KMS-11 (cell line): ENCODE results near the gene PTPRN2.

ENCODE experiments used
- H2AFZ ChIP-seq: fragments of 200-600 bp; sonication (generic); 2 replicates; pipeline ENCODE4 v1.6.1; 2016; ENCODE audit warnings: antibody characterized with exemption, mixed run types, low read depth
- H3K27ac ChIP-seq: fragments of 200-600 bp; sonication (generic); 2 replicates; pipeline ENCODE4 v1.6.1; 2016; ENCODE audit warnings: mild to moderate bottlenecking, mixed run types
- H3K27me3 ChIP-seq: fragments of 200-600 bp; sonication (generic); 2 replicates; pipeline ENCODE4 v1.6.1; 2017; ENCODE audit warnings: mild to moderate bottlenecking, low read depth, mixed run types, moderate library complexity; ENCODE audit not compliant: insufficient read depth
- H3K36me3 ChIP-seq: fragments of 200-600 bp; sonication (generic); 2 replicates; pipeline ENCODE4 v1.6.1; 2017; ENCODE audit warnings: mild to moderate bottlenecking, mixed run types; ENCODE audit not compliant: insufficient read depth
- H3K4me1 ChIP-seq: fragments of 200-600 bp; sonication (generic); 2 replicates; pipeline ENCODE4 v1.6.1; 2016; ENCODE audit warnings: mild to moderate bottlenecking, low read depth, mixed run types; ENCODE audit not compliant: poor library complexity, severe bottlenecking
- H3K4me2 ChIP-seq: fragments of 200-600 bp; sonication (generic); 2 replicates; pipeline ENCODE4 v1.7.0; 2016; ENCODE audit warnings: mild to moderate bottlenecking, mixed run types
- H3K4me3 ChIP-seq: fragments of 200-600 bp; sonication (generic); IDR thresholded peaks from 2 replicates; pipeline ENCODE4 v1.6.1; 2017; ENCODE audit warnings: low read depth, low read length, mixed read lengths; ENCODE audit not compliant: insufficient read depth
- H3K79me2 ChIP-seq: fragments of 200-600 bp; sonication (generic); 2 replicates; pipeline ENCODE4 v1.6.1; 2016; ENCODE audit warnings: low read depth, mixed run types; ENCODE audit not compliant: insufficient read depth
- H3K9ac ChIP-seq: fragments of 200-600 bp; sonication (generic); 2 replicates; pipeline ENCODE4 v1.6.1; 2016; ENCODE audit warnings: mild to moderate bottlenecking, mixed run types
- H4K20me1 ChIP-seq: fragments of 200-600 bp; sonication (generic); 2 replicates; pipeline ENCODE4 v1.6.1; 2016; ENCODE audit warnings: mild to moderate bottlenecking, mixed run types; ENCODE audit not compliant: insufficient read depth
- TF ChIP-seq, protein P1 (sequence below): fragments of 200-600 bp; sonication (generic); conservative IDR thresholded peaks from 2 replicates; pipeline ENCODE4 v1.6.1; 2017; ENCODE audit warnings: low read depth, mild to moderate bottlenecking, antibody characterized with exemption, low read length, moderate library complexity, mixed read lengths

PTPRN2 gene

GRCh38 chr7:157497744-157498651 is 1089.6 kb downstream of the PTPRN2 start:
- no peak overlapping the region for H3K4me2 ChIP-seq
- no peaks in the 10 kb centered on the region for H3K36me3 ChIP-seq
- H3K4me1 ChIP-seq: no peaks in the 10 kb centered on the region
- no peak overlapping the region for H3K9ac ChIP-seq
- H3K79me2 ChIP-seq: no peaks in the 10 kb centered on the region
- no peak overlapping the region for H3K27ac ChIP-seq
- H4K20me1 ChIP-seq: no peaks in the 10 kb centered on the region
- H2AFZ ChIP-seq: no peak overlapping the region
- peaks cover 20% of the 10 kb centered on the region; the same call in 1 of the 2 replicates for H3K27me3 ChIP-seq
- H3K4me3 ChIP-seq: no peak overlapping the region
- TF ChIP-seq, protein P1, sequence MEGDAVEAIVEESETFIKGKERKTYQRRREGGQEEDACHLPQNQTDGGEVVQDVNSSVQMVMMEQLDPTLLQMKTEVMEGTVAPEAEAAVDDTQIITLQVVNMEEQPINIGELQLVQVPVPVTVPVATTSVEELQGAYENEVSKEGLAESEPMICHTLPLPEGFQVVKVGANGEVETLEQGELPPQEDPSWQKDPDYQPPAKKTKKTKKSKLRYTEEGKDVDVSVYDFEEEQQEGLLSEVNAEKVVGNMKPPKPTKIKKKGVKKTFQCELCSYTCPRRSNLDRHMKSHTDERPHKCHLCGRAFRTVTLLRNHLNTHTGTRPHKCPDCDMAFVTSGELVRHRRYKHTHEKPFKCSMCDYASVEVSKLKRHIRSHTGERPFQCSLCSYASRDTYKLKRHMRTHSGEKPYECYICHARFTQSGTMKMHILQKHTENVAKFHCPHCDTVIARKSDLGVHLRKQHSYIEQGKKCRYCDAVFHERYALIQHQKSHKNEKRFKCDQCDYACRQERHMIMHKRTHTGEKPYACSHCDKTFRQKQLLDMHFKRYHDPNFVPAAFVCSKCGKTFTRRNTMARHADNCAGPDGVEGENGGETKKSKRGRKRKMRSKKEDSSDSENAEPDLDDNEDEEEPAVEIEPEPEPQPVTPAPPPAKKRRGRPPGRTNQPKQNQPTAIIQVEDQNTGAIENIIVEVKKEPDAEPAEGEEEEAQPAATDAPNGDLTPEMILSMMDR: no peak

GRCh38 chr7:157497367-157497743 is 1090.3 kb downstream of the PTPRN2 start:
- Histone ChIP-seq H4K20me1 (no peaks in the 10 kb centered on the region), H3K9ac (no peak overlapping the region), H2AFZ (no peak overlapping the region), H3K36me3 (no peaks in the 10 kb centered on the region), H3K79me2 (no peaks in the 10 kb centered on the region), H3K4me3 (no peak overlapping the region), H3K4me1 (no peaks in the 10 kb centered on the region), H3K27me3 (peaks cover 20% of the 10 kb centered on the region; the same call in 1 of the 2 replicates), H3K27ac (no peak overlapping the region), H3K4me2 (no peak overlapping the region)
- TF ChIP-seq, protein P1: no peak

- Histone ChIP-seq H3K4me2 (no peak overlapping the region), H3K27me3 (peaks cover 20% of the 10 kb centered on the region; the same call in 1 of the 2 replicates), H2AFZ (no peak overlapping the region), H4K20me1 (no peaks in the 10 kb centered on the region), H3K79me2 (no peaks in the 10 kb centered on the region), H3K27ac (no peak overlapping the region), H3K4me1 (no peaks in the 10 kb centered on the region), H3K9ac (no peak overlapping the region), H3K36me3 (no peaks in the 10 kb centered on the region), H3K4me3 (no peak overlapping the region)
- TF ChIP-seq, protein P1: no peak
Observed at GRCh38 chr7:157496416-157497275, 1091.0 kb downstream of the PTPRN2 start.

DNA sequence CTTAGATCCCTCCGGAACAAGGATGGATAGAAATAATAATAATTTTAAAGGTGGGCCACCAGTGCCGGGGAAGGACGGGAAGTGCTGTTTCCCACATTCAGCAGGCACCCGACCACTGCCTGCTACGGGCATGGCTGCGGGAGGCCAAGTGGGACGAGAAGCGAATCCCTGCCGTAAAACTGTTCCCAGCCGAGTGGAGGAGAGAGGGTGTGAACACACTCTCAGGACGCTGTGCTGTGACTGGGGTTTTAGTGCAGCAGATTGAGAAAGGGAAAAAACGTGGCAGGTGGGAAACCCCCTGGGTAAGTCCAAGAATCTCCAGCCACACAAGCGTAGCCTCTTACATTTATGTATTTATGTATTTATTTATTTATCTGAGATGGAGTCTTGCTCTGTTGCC is 1092.0 kb downstream of the PTPRN2 start:
- H4K20me1 ChIP-seq: no peaks in the 10 kb centered on the region
- no peak overlapping the region for H3K27ac ChIP-seq
- peaks cover 20% of the 10 kb centered on the region; the same call in 1 of the 2 replicates for H3K27me3 ChIP-seq
- no peak overlapping the region for H3K4me2 ChIP-seq
- H3K36me3 ChIP-seq: no peaks in the 10 kb centered on the region
- TF ChIP-seq, protein P1: no peak
- H3K79me2 ChIP-seq: no peaks in the 10 kb centered on the region
- H2AFZ ChIP-seq: no peak overlapping the region
- no peak overlapping the region for H3K9ac ChIP-seq
- no peaks in the 10 kb centered on the region for H3K4me1 ChIP-seq
- H3K4me3 ChIP-seq: no peak overlapping the region
